Activated naive CD4-positive, alpha-beta T cell treated with anti-CD3 and anti-CD28 coated beads, Interleukin-2, amount 50 U/mL, for 24 hours (primary cell): Measurements from ENCODE around the gene ZNF202.

Source experiments
- H3K27ac Mint-ChIP-seq: one replicate; pipeline ENCODE4 v1.8.0; 2021; ENCODE audit warnings: mild to moderate bottlenecking, mixed read lengths
- H3K27me3 Mint-ChIP-seq: one replicate; pipeline ENCODE4 v1.8.0; 2021; ENCODE audit warnings: mixed read lengths
- H3K36me3 Mint-ChIP-seq: one replicate; pipeline ENCODE4 v1.8.0; 2021; ENCODE audit warnings: mixed read lengths
- H3K4me1 Mint-ChIP-seq: one replicate; pipeline ENCODE4 v1.8.0; 2021; ENCODE audit warnings: mixed read lengths
- H3K4me3 Mint-ChIP-seq: one replicate; pipeline ENCODE4 v1.8.0; 2021; ENCODE audit warnings: mild to moderate bottlenecking, mixed read lengths
- H3K9me3 Mint-ChIP-seq: one replicate; pipeline ENCODE4 v1.8.0; 2021; ENCODE audit warnings: mixed read lengths

The ZNF202 gene

GRCh38 chr11:123677510-123677909 lies 64.0 kb downstream of the ZNF202 start:
- peaks cover 2% of the 10 kb centered on the region for H3K27me3 Mint-ChIP-seq
- no peaks in the 10 kb centered on the region for H3K9me3 Mint-ChIP-seq
- H3K36me3 Mint-ChIP-seq = no peaks in the 10 kb centered on the region
- no peak overlapping the region for H3K27ac Mint-ChIP-seq
- peaks cover 21% of the 10 kb centered on the region for H3K4me1 Mint-ChIP-seq
- H3K4me3 Mint-ChIP-seq = no peak overlapping the region

GRCh38 chr11:123674297-123674696 lies 67.2 kb downstream of the ZNF202 start:
- H3K27me3 Mint-ChIP-seq = peaks cover 3% of the 10 kb centered on the region
- no peaks in the 10 kb centered on the region for H3K4me1 Mint-ChIP-seq
- no peaks in the 10 kb centered on the region for H3K36me3 Mint-ChIP-seq
- no peaks in the 10 kb centered on the region for H3K9me3 Mint-ChIP-seq
- H3K27ac Mint-ChIP-seq = no peak overlapping the region
- H3K4me3 Mint-ChIP-seq = no peak overlapping the region
